Stimulated activated CD8-positive, alpha-beta memory T cell treated with anti-CD3 and anti-CD28 coated beads, Interleukin-2, amount 100 ng/mL, for 48 hours (primary cell): ENCODE measurements around the gene LPP.
"Not testable (repeated sequence)": the region's sequence is repeated elsewhere in the genome, so short reads cannot be mapped to it uniquely, and the experiment has no call there.

Source experiments
- DNase-seq, 2 donors: peaks; one replicate each; pipeline ENCODE4 v3.0.0-alpha.2; 2020; ENCODE audit warnings: low read depth in 2 of 2

Gene LPP

GRCh38 chr3:188701485-188701969, 547.6 kb downstream of the LPP start:
- DNase-seq = no peak

- DNase-seq = not testable (repeated sequence)
These were observed 548.1 kb downstream of the LPP start for GRCh38 chr3:188702028-188702427.

GRCh38 chr3:188706176-188706575, 552.2 kb downstream of the LPP start:
- no peak for DNase-seq

GRCh38 chr3:188706599-188706998, 552.6 kb downstream of the LPP start:
- DNase-seq = no peak

- DNase-seq = no peak
These were observed 553.7 kb downstream of the LPP start for GRCh38 chr3:188707381-188708288.

GRCh38 chr3:188711881-188712247, 557.9 kb downstream of the LPP start:
- DNase-seq = no peak

GRCh38 chr3:188712248-188712924, 558.4 kb downstream of the LPP start:
- no peak for DNase-seq

GRCh38 chr3:188712991-188713390, 559.0 kb downstream of the LPP start:
- no peak for DNase-seq

- no peak for DNase-seq
These were observed 565.6 kb downstream of the LPP start for GRCh38 chr3:188719545-188719944.

GRCh38 chr3:188720215-188720614, 566.3 kb downstream of the LPP start:
- no peak for DNase-seq

GRCh38 chr3:188720636-188721035, 566.7 kb downstream of the LPP start:
- DNase-seq = no peak

GRCh38 chr3:188721312-188721711, 567.4 kb downstream of the LPP start:
- no peak for DNase-seq

GRCh38 chr3:188721990-188722389, 568.0 kb downstream of the LPP start:
- DNase-seq = no peak

GRCh38 chr3:188722963-188723362, 569.0 kb downstream of the LPP start:
- no peak for DNase-seq

- DNase-seq = no peak
These were observed 573.1 kb downstream of the LPP start for GRCh38 chr3:188727052-188727451.

- no peak for DNase-seq
These were observed 574.5 kb downstream of the LPP start for GRCh38 chr3:188728371-188728896.

GRCh38 chr3:188729422-188729821, 575.5 kb downstream of the LPP start:
- no peak for DNase-seq

GRCh38 chr3:188734395-188734794, 580.4 kb downstream of the LPP start:
- DNase-seq = no peak

GRCh38 chr3:188739511-188739910, 585.6 kb downstream of the LPP start:
- DNase-seq = no peak

GRCh38 chr3:188740010-188740409, 586.1 kb downstream of the LPP start:
- no peak for DNase-seq

- DNase-seq = no peak
These were observed 589.0 kb downstream of the LPP start for GRCh38 chr3:188742755-188743550.

GRCh38 chr3:188744166-188744565, 590.2 kb downstream of the LPP start:
- DNase-seq = no peak
